Astrocyte of the cerebellum (primary cell): ENCODE data around the gene ERRFI1.

Experiments
- DNase-seq: peaks from one replicate; pipeline ENCODE4 v3.0.0-alpha.2; 2011; ENCODE audit warnings: low read depth
- H3K4me3 ChIP-seq: 2 replicates; pipeline ENCODE4 v1.5.1; 2011; ENCODE audit warnings: mild to moderate bottlenecking, low read depth, low read length, moderate library complexity
- CTCF ChIP-seq: IDR thresholded peaks from 2 replicates; pipeline ENCODE4 v1.5.1; 2012; ENCODE audit warnings: low read length, low read depth, moderate library complexity, mild to moderate bottlenecking; ENCODE audit errors: missing control alignments
- in situ Hi-C: cut with HindIII; loops from 2 replicates; pipeline ENCODE4 v1.10.0; 2017; ENCODE audit warnings: low sequenced_read_pairs

ERRFI1 gene

DNA sequence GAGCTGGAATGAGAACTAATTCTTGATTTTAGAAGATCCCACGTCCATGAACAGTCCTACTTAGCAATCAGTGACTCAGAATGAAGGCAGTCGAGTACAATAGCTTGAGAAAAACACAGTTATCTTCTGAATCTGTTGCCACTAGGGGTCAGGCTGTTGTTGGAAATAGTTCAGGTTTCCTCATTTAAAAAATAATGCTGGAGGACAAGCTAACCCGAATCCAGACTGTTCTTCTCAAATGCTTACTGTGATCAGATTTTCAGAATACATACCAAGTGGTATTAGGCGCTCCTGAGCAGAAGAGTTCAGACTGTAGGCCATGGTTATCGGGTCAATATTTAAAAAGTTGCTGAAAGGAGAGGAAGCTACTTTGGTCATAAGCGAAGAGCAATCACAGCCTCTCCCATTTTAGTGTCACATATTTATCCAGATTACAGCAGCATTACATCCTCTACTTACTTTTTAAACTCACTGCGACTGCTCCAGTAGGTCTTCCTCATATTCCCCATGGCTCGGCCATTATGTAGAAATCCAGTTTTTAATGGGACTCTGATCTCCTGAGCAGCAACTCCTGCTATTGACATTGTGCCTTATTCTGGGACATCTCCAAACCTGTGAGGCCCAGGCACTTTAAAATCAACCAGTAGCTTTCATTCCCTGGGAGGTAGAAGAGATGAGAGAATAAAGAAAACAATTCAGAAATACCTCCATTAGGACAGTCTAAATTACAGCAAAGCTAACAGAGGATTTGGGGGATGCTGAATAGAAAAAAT lies 10.9 kb downstream of the ERRFI1 start:
- in situ Hi-C loops = loop anchor here (5.0 to 25.0 kb wide), 2 partner anchors 103 to 307 kb away; no protein-coding TSS in a partner anchor
- peak overlapping the region; percentile 0 for H3K4me3 ChIP-seq
- peak; percentile 48 for TF ChIP-seq CTCF
- peak; percentile 74 for DNase-seq

DNA sequence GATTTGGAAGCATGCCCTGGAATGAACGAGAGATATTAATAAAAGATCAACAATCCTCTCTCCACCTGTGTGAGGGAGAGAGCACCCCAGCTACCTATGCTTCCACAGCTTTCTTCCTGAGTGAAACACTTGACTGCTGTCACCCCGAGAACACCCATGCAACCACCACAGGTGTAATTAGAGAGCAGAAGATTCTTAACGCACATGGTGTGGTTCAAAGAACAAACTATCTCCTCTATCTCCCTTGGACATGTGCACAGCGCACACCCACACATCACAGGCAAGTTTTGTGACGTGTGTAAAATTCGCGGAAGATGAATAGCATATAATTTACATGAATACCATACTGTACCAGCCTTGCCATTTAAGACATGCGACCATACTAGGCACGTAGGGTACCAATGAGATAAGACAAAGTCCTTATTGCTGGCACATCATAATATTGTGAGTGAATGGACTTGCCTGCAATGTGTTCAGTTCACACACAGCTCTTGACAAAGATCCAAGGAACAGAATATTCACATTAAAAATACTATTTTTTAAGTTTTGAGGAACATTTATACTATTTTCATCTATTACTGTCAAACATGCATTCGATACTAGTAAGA lies 11.6 kb downstream of the ERRFI1 start:
- TF ChIP-seq CTCF = no peak

DNA sequence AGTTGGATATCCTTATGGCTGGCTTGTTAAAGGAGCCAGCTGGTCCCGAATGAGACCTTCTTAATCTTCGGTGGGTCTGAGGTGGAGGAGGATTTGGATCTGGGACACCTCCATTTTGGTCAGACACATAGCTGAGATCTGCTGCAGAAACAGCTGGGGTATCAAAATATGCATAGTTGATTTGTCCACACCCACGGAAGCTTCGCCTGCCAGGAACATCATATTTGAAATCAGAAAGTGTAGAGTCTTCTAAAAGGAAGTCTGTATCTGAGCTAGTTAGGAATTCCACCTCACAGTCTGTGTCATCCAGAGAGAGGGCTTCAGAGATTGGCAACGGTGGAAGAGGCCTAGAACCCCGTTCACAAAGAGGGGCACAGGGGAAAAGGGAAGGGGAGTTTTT lies 12.3 kb downstream of the ERRFI1 start:
- in situ Hi-C loops = loop anchor here (25.0 kb wide), 1 partner anchor 101 kb away; no protein-coding TSS in a partner anchor
- DNase-seq = no peak
- H3K4me3 ChIP-seq = no peak overlapping the region
- TF ChIP-seq CTCF = no peak

More for the DNA sequence above, 11.6 kb downstream of the ERRFI1 start:
- no peak overlapping the region for H3K4me3 ChIP-seq
- no peak for DNase-seq
- in situ Hi-C loops = loop anchor here (25.0 kb wide), 1 partner anchor 102 kb away; no protein-coding TSS in a partner anchor

DNA sequence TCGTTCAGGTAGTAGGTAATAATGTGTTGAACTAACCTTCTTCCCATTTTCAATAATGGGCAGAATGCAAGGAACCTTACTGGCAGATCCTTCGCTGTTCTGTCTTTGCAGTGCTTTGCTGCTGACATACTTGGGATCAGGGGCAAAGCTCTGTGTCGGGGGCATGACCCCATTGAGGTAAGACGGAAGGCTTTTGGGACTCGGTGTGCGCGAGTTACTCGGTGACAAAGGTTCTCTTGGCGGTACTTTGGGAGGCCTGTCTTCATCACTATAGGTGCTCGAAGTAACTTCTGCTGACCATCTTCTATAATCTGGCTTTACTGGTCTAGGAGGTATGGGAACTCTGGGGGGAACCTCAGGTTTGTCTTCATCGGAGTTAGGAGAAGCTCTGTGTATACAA lies 12.7 kb downstream of the ERRFI1 start:
- DNase-seq = no peak
- H3K4me3 ChIP-seq = no peak overlapping the region
- in situ Hi-C loops = loop anchor here (25.0 kb wide), 1 partner anchor 101 kb away; no protein-coding TSS in a partner anchor
- no peak for TF ChIP-seq CTCF

GRCh38 chr1:8012955-8013354 lies 13.2 kb downstream of the ERRFI1 start:
- H3K4me3 ChIP-seq = no peak overlapping the region
- no peak for TF ChIP-seq CTCF
- DNase-seq = no peak
- in situ Hi-C loops = loop anchor here (25.0 kb wide), 1 partner anchor 101 kb away; no protein-coding TSS in a partner anchor

GRCh38 chr1:8011923-8012858 lies 13.9 kb downstream of the ERRFI1 start:
- no peak for TF ChIP-seq CTCF
- no peak for DNase-seq
- in situ Hi-C loops = loop anchor here (25.0 kb wide), 1 partner anchor 100 kb away; no protein-coding TSS in a partner anchor
- no peak overlapping the region for H3K4me3 ChIP-seq
